ENCODE data around the gene TBC1D17.
A peak's percentile ranks its signal among the peaks of the same experiment; 100 is the strongest.

TBC1D17 gene

DNA sequence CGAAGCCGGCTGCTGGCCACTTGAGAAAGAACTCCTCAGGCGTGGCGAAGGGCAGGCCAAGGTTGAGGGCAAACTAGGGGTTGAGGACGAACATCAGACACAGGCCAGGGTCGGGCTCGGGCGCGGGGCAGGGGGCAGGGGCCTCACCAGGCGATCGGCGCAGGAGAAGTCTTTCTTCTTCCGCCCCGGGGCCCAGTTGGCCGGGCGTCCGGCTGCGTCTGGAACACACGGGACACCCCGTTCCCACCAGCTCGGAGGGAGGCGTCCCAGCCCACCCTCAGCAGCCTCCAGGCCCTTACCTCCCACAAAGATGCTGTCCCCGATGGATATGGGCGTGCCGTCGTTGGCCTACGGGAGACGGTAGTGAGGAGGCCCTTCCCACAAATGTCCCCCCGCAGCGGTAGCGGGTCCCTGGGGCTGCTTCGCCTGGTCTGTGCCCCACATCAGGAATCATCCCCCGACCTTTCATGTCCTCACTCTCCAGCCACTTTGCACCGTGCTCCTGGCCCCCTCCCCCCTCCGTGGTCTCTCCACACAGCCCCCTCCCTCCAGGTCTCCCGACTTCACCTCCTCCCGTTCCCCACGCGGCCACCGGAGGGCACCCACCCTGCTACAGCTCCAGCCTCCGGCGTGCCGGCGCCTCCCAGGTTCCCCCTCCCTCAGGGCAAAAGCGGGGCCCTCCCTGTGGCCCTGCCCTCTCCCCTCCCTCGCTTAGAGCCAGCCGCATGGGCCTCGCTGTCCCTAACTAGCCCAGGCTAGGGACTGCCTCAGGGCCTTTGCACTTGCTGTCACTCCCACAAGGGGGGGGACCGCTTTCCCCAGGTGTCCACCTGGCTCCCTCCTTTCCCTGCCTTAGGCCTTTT lies 14.9 kb upstream of the TBC1D17 start:
- DNase-seq = no peak

DNA sequence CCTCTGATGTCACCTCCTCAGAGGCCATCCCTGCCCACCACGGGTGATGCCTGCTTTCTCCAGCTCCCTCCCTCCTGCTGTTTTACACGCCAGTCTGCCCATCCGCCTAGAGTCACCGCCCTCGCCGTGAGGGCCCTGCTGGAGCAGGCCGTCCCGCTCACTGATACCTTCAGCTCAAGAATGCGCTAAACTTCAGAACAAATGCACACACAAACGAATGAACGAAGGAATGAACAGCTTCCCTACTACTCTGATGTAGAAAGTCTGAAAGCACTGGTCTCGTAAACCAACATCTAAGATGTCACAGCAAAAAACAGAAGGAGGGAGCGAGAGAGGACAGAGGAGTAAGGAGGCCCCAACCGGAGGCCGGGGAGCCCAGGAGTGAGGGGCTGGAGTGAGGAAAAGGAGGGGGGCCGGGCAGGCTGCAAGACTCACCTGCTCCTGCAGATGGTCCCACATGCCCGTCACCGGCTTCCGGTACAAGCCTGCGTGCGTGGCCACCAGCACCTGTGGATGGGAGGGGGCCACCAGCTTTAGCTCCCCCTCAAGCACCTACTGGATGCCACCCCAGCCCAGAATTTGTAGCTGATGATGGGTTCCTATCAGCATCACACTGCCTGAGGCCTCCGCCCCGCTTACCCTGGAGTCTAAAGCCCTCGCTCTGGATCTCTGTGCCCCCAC lies 14.1 kb upstream of the TBC1D17 start:
- no peak for DNase-seq

DNA sequence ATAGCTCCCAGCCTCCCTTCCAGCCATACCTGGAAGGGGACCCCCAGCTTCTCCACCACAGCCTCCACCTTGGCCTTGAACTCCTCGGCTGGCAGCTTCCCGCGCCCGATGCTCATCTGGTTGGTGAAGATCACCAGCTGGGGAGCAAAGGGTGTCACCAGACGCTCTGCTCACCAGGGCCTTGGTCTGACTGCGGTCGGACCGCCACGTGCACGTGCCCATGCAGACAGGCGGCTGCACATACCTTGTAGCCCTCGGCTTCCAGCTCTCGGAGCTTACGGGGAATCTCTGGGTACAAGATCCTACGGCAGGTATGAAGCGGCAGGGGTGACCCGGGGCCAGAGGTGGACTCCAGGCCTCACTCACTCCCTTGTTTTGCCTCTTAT lies 13.6 kb upstream of the TBC1D17 start:
- no peak for DNase-seq

DNA sequence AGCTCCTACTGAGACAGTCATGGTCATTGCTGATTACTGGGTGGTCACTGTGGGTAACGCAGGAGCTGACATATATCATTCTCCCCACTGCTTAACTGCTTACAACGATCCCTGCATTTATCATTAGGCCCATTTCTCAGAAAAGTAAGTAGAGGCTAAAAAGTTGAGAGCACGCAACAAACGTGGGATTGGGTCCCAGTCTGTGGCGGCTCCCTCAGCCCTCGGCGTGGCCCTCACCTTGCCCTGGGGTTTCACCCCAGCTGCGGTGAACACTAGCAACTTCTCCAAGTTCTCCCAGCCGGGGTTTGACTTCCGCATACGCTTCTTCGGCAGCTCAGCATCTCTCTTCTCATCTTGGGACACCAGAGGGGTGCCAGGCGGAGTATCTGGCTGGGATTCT lies 12.6 kb upstream of the TBC1D17 start:
- no peak for DNase-seq

DNA sequence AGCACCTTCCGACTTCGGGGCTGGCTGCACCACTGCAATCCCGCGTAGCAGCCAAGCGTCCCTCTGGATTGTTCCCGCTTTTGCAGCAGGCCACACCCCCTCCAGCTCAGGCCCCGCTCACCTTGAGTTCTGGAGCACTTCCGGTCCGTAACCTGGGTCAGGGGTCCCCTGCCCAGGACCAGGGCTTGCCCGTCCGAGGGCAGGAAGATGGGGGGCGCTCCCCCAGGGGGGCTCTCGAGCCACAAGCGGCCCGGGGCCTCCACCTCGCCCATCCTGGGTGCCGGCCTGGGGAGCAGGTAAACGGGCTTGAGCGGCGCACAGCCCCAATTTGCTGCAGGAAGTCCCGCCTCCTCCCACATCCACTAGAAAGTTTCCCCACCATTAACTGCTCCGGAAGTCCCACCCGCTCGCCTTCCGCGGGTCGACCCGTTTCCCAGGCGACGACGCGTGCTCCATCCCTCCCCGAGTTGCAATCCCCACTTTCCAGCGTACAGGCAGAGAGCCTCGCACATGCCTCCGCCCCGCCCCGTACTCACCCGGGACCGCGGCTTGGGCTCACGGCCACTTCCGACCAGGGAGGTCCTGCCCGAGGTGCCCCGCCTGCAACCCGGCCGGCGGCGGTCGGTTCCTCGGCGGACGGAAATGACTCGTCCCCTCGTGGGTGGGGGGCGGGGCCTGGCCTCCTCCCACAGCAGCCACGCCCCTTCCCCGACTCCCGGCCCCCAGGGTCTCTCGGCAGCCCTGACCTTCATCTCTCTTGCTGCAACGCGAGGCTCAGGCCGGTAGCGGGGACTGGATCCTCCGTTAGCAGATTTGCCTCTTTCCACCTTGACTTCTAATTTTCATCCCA lies 10.3 kb upstream of the TBC1D17 start, which contains the start of gene PNKP:
Gene PNKP (minus strand): TSS at position 644 of the 850 bp plus-strand sequence. CDS start 372 bp downstream, at position 272.
- peak; percentile 94 for DNase-seq

DNA sequence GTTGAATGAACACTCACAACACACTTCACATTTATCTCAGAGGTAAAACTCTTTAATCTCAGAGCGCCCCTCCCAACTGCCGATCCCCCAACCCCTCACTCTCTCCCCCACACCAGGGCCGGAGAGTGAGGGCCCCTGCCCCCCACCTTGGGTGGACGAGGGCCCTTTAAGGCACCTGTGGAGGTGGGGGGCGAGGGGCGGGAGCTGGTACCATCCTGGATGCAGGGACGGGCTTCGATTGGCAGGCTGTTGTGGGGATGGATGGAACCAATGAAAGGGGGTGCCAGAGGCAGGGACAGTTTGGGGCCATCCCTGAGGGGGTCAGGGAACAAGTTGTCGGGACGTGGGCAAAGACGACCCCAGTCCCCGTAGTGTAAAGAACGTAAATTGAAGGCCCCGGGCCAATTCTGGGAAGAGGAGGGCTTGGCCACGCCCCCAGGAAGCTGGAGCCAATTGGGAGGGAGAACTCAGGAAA lies 8.5 kb upstream of the TBC1D17 start:
- DNase-seq = no peak

DNA sequence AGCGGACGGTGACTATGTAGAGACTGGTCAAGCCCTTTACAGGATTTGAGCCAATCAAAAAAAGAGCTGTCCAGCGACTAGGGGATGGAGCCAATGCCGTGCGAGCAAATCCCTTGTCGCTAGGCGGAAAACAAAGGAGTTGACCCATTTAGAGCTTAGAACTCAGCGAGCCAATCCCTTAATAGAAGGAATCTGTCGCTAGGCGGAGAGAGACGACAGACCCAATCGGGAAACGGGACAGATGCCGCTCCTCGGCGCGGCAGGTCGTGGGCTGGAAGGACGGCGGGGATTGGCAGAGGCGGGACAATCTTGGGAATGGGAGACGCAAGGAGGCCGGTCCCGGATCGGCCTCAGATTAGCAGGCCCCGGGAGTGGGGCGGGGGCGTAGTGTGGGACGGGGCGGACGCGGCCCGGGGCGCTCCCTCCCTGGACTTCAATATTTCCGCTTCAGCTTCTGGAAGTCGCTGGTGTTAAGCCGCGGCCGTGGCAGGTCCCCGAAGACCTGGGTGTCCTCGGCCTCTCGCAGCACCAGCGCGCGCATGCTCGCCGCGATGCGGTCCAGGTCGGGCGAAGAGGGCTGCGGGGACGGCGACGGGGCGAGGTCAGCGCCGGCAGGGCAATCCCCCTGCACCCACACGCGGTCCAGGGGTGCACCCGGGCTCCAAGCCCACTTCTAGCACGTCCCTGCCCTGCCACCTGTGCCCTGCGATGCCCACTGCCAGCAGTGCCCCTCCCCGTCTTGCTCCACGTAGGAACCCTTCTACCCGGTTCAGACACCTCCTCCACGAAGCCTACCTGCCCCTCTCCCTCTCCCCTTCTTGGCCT lies 7.8 kb upstream of the TBC1D17 start:
- DNase-seq = peak; percentile 99

DNA sequence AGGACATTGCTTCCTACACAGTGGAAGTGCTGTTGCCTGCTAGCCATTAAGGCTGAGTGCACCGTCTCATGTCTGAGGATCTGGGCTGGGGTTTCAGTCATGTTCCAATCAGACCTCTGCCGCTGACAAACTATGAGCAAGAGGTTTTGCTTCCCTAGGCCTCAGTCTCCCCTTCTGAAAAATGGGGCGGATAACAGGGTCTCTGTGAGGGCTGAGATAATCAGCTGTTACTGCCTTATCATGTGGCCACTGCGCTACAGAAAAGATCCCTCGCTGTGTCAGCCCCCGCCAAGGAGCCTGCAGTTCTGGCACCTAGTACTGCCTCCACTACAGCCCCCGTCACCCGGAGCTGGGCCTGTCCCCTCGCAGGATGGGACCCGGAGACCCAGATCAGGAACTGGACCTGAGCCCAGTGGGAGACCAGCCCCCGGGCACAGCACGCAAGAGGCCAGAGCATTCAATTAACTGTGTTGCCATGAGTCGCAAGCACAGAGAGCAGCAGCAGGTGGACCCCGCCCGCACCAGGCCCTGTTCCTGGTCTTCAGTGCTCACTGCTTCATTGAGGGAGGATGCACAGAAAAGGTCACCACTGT lies 7.1 kb upstream of the TBC1D17 start:
- no peak for DNase-seq

DNA sequence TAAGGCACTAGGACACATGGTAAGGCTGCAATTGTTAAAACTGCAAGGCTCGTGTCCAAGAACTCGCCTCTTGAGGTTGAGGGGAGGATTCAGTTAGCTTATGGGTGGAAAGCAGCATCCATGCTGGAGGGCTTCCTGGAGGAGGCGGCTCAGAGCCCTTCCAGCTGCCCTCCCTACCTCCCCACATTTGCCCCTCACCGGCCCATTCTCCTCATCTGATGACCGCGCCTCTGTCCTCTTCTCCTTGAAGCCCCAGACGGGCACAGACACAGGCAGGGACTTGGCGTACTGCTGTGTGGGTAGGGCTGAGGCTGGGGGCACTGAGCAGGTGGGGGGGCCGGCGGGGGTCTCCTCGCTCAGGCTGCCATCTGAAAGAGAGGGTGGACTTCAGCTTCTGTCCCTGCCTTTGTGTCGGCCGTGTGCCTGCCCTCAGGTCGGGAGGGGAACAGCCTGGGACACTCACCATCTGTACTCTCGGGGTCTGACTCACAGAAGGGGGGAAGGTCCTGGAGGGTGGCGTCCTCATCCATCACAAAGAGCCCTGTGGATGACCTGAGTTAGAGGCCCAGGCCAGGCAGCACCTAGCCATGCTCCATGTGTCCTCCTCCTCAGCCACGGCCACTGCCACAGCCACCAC lies 6.0 kb upstream of the TBC1D17 start:
- no peak for DNase-seq

DNA sequence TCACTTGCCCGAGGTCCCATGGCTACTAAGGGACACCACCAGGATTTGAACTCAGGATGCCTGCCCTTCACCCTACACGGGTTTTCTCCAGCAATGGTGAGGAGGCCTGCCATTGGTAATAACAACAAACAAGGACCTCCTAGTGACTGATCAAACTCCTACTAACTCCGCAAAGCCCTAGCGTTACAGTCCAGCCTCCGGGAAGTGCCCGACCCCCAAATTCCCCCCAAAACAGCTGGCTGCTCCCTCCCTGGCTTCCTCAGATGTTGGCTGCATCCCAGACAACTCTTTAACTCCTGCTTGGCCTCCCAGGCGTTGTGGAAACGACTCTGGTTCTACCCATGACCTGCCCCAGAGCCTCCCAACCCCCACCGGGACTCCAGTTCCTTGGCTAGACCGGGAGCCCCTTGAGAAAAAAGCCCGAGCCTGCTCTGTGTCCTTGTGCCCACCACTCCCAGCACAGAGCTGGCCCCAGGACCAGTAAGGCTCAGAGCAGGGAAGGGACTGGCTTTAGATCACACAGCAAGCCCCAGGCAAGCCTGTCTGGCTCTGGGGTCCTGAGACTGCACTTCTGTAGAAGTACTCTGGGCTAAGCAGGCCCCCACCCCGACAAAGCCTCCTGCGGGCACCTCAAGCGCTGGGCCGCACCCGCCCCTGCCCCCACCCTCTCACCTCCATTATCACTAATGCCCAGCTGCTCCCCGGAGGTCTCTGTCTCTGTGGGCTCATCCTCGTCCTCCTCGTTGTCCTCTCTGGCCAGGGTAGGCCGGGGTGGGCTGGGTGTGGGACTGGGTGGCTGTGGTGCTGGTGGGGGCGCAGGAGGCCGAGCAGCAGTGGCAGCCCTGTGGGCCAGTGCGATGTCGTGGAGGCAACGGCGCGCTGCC lies 5.0 kb upstream of the TBC1D17 start:
- no peak for DNase-seq

DNA sequence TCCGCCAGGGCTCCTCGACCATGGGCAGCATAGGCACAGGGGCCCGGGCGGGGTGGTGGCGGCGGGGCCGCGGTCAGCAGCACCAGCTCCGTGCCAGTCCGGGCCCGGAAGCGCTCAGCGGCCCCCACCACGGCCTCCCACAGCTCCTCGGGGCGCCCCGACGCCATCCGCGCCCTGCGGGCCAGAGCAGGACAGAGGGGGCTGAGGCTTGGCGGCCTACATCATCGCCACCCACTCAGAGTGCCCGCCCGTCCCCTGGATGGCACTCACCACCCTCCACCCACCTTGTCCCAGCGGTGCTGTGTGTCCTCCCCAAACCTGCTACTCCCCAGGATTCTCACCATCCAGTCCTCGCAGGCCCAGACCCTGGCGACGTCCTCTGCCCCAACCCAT lies 4.4 kb upstream of the TBC1D17 start:
- DNase-seq = no peak

DNA sequence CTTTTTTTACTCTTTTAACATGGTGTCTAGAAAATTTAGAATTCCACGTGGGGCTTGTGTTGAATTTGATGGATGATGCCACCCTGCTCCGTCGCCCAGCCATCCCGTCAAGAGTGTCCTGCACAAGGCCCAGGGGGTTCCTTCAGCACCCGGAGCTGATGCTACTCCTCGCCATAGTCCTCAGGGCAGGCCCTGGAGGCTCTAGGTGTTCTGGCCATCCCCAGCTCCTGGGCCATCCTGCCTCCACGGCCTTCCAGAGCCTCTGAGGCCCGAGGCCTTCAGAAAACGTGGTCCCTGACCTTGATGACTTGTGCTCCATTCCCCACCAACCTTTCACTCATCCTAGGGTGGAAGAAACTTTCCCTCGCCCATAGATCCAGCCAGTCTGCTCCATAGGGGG lies 3.7 kb upstream of the TBC1D17 start:
- no peak for DNase-seq

DNA sequence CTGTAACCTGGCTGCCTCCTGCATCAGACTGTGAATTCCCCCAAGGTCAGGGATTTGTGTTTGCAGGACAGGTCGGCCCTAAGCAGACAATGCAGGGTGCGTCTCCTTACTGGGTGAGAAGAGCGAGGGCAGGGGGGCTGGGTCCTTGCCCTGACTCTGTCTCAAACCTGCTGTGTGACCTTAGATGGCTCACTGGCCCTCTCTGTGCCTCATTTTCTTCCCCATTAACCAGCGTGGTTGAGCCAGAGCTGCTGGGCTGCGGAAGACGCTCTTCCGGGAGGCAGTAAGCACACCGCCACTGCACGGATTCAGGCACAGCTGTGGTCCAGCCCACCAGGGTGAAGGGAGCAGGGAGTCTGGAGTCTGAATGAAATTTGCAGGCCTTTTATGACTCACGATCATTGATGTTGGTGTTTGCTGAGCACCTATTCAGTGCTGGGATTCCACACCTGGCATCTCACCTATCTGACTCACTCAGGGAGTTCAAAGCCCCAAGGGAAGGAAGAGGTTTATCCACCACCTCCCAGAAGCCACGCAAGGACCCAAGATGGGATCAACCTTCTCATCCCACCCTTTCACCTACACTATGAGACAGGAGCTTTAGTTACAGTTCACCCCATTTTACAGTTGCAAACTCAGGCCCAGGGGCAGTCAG lies 2.9 kb upstream of the TBC1D17 start:
- DNase-seq = no peak

DNA sequence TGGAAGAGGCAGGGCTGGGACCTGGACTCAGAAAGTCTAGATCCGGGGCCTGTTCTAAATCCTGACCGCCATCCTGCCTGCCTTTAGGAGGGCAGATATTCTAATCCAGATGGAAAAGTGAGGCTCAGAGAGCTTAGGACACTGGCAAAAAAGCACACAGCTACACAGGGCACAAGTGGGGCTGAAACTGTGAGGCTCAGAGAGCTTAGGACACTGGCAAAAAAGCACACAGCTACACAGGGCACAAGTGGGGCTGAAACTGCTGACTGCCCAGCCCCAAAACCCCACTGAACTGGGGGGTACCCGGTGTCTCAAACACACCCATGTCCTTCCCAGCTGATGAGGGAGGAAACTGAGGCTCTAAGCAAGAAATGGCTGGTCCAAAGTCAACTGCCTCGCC lies 2.3 kb upstream of the TBC1D17 start:
- DNase-seq = no peak

DNA sequence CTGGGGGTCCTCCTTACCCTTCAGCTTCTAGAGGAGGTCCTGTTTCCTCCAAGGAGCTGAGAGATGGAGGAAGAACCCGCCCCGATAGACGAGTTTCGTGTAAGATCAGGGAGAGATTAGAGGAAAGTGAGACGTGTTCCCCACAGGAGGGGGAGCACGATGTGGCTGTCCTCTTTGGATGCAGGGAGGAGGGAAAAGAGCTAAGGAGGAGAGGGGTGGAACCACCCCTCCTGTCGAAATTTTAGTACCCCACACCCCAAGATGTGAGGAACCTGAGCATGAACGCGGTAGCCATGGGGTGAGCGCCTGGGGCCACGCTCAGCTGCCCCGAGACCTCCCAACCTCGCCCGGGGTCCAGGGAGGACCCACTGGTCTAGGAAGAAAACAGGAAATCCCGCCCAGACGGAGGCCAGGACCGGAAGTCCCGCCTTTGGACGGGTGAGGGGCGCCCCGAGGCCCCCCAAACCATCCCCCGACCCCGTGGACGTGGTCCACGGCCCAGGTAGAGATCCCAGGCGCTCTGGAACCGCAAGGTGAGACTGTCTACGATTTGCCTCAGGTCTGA lies 1.6 kb upstream of the TBC1D17 start:
- no peak for DNase-seq

DNA sequence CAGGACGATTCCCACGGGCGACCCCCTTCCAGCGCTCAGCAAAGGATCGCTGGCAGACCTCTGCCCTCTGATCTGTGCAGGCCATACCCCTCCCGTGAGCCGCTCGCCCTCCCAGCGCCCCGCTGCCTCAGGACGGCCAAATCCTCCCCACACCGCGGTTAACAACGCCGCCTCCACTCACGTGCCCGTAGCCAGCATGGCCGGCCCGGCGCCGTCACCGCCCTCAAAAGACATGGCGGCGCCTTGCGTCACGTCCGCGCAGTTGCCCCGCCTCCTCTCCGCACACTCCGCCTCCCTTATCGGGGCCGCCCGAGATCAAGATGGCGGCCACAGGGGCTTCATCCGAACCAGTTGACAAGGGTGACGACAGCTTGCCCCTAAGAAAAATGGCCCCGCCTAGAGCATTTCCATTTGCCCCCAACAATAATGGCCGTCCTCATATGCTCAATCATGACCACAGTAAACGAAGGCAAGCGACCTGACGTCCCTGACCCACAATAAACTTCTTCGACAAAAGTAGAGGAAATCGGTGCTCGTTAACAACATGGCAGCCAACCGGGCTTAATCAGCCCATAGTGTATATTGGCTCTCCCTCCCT lies 981 bp upstream of the TBC1D17 start:
- peak; percentile 96 for DNase-seq

DNA sequence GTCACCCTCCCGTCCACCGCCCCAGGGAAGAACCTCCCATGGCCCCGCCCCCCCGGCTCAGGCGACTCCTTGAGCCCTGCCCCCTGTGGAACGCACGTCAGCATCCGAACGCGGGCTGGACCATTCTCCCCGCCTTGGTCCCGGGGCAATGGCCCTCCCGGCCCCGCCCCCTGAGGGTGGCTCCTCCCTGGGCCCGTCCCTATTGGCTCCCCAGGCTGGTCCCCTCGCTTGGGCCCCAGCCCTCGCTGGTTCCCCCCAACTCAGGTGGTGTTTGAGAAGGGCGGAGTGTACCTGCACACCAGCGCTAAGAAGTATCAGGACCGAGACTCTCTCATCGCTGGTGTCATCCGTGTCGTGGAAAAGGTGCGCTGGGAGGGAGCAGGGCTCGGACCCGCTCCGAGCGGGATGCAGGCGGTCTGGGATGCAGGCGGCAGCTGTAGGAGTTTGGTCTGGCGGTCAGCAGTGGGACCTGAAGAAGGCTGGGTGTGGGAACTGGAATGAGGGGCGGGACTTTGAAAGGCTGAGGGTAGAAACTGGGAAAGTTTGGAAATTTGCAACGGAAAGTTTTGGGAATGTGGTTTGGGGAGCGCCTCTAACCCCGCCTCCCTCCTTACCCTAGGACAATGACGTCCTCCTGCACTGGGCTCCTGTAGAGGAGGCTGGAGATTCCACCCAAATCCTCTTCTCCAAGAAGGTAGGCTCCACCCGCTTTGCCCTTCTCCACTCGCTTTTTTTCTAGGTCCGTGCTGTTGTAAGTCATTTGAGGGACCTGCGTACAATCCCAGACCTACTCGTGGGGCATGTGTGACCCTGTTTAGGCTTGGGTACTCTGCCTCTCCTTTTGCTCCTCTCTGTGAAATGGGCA lies 609 bp downstream of the TBC1D17 start:
- DNase-seq = peak; percentile 88

DNA sequence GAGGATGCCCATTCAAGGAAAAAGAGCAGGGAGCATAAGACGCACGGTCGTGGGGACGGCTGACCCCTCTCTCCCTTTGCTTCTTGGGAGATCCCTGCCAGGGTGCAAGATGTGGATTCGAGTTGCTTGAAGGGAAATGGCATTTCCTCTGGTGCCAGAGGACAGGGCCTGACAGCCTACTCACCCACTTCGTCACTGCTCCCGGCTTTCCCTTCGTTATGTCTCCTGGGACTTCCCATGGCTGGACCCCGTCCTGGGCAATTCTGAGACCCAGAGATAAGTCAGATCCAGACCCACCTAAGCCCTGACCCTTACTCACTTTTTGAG lies 1.2 kb downstream of the TBC1D17 start:
- no peak for DNase-seq
